ENCODE results near the gene NADSYN1.

GRCh38 chr11:71491531-71491930, 38.5 kb downstream of the NADSYN1 start:
- TF ChIP-seq POLR2AphosphoS5 (IDR thresholded peaks at IDR 0.05), result no peak
- TF ChIP-seq, protein P1, sequence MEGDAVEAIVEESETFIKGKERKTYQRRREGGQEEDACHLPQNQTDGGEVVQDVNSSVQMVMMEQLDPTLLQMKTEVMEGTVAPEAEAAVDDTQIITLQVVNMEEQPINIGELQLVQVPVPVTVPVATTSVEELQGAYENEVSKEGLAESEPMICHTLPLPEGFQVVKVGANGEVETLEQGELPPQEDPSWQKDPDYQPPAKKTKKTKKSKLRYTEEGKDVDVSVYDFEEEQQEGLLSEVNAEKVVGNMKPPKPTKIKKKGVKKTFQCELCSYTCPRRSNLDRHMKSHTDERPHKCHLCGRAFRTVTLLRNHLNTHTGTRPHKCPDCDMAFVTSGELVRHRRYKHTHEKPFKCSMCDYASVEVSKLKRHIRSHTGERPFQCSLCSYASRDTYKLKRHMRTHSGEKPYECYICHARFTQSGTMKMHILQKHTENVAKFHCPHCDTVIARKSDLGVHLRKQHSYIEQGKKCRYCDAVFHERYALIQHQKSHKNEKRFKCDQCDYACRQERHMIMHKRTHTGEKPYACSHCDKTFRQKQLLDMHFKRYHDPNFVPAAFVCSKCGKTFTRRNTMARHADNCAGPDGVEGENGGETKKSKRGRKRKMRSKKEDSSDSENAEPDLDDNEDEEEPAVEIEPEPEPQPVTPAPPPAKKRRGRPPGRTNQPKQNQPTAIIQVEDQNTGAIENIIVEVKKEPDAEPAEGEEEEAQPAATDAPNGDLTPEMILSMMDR (IDR thresholded peaks at IDR 0.05), result no peak
